WTC11 (cell line): Measurements from ENCODE around the gene LMF2. TPM values are rescaled to one million over a fixed set of nuclear protein-coding genes. Genes with fewer than 3 reads are reported as not detected.

Experiments used
- ATAC-seq: fragments of 200-7000 bp; cut with Tn5 transposase; 2 replicates; pipeline ENCODE4 v1.10.0; 2021; ENCODE audit warnings: mild to moderate bottlenecking, moderate library complexity
- CTCF ChIA-PET: fragments of 300-600 bp; sonication (Branson Sonifier 250); formaldehyde crosslinking; loops from one replicate; lab custom pipeline; 2021; ENCODE audit warnings: antibody characterized with exemption; lab: Charles Lee
- POLR2A ChIA-PET: fragments of 350-600 bp; sonication (Branson Sonifier 250); formaldehyde crosslinking; loops from one replicate; lab custom pipeline; 2021; ENCODE audit warnings: antibody characterized with exemption; lab: Charles Lee
- DNase-seq: peaks from one replicate; pipeline ENCODE4 v3.0.0; 2021; ENCODE audit warnings: low spot score
- H3K27ac Mint-ChIP-seq: 2 replicates; pipeline ENCODE4 v1.8.0; 2021; ENCODE audit warnings: mixed read lengths
- H3K27me3 Mint-ChIP-seq: 2 replicates; pipeline ENCODE4 v1.8.0; 2021; ENCODE audit warnings: low read depth, mild to moderate bottlenecking, moderate library complexity, mixed read lengths
- H3K36me3 Mint-ChIP-seq: 2 replicates; pipeline ENCODE4 v1.8.0; 2021; ENCODE audit warnings: mixed read lengths
- H3K4me1 Mint-ChIP-seq: 2 replicates; pipeline ENCODE4 v1.8.0; 2022; ENCODE audit warnings: mixed read lengths
- H3K4me3 Mint-ChIP-seq: 2 replicates; pipeline ENCODE4 v1.8.0; 2021; ENCODE audit warnings: mild to moderate bottlenecking, moderate library complexity, mixed read lengths
- H3K9me3 Mint-ChIP-seq: 2 replicates; pipeline ENCODE4 v1.8.0; 2021; ENCODE audit warnings: mixed read lengths
- ATF6 ChIP-seq: sonication (generic); formaldehyde crosslinking; IDR thresholded peaks from 2 replicates; pipeline ENCODE4 v1.8.1; 2023; ENCODE audit warnings: mild to moderate bottlenecking, missing genetic modification reagents
- CREB1 ChIP-seq: sonication (generic); formaldehyde crosslinking; IDR thresholded peaks from 2 replicates; pipeline ENCODE4 v1.8.0; 2023; ENCODE audit warnings: mild to moderate bottlenecking, missing genetic modification reagents
- FOXP4 ChIP-seq: sonication (generic); formaldehyde crosslinking; IDR thresholded peaks from 2 replicates; pipeline ENCODE4 v1.8.0; 2022; ENCODE audit warnings: mild to moderate bottlenecking, missing genetic modification reagents
- IRF1 ChIP-seq: sonication (generic); formaldehyde crosslinking; IDR thresholded peaks from 2 replicates; pipeline ENCODE4 v1.8.0; 2023; ENCODE audit warnings: missing genetic modification reagents
- JUN ChIP-seq: sonication (generic); formaldehyde crosslinking; IDR thresholded peaks from 2 replicates; pipeline ENCODE4 v1.8.0; 2023; ENCODE audit warnings: mild to moderate bottlenecking, missing genetic modification reagents
- NFE2L1 ChIP-seq: sonication (generic); formaldehyde crosslinking; IDR thresholded peaks from 2 replicates; pipeline ENCODE4 v1.8.1; 2023; ENCODE audit warnings: missing genetic modification reagents
- PREB ChIP-seq: sonication (generic); formaldehyde crosslinking; IDR thresholded peaks from 2 replicates; pipeline ENCODE4 v1.8.1; 2022; ENCODE audit warnings: mild to moderate bottlenecking, missing genetic modification reagents, moderate library complexity, borderline replicate concordance
- RORB ChIP-seq: fragments of 250-450 bp; sonication (Bioruptor Pico); IDR thresholded peaks from 2 replicates; pipeline ENCODE4 v1.9.0; 2021; ENCODE audit warnings: mild to moderate bottlenecking
- SMAD3 ChIP-seq: sonication (generic); formaldehyde crosslinking; IDR thresholded peaks from 2 replicates; pipeline ENCODE4 v1.8.0; 2022; ENCODE audit warnings: missing genetic modification reagents, mild to moderate bottlenecking, borderline replicate concordance
- ZNF138 ChIP-seq: sonication (generic); formaldehyde crosslinking; conservative IDR thresholded peaks from 2 replicates; pipeline ENCODE4 v1.8.1; 2022; ENCODE audit warnings: mild to moderate bottlenecking, moderate library complexity, missing genetic modification reagents
- ZNF532 ChIP-seq: fragments of 250-450 bp; sonication (Bioruptor Pico); IDR thresholded peaks from 2 replicates; pipeline ENCODE4 v1.9.0; 2021; ENCODE audit warnings: mild to moderate bottlenecking, borderline replicate concordance
- total RNA-seq: library from RNA; stranded (reverse); gene quantifications from 3 replicates; pipeline ENCODE4 v1.2.3, GENCODE V29; 2021
- TF ChIP-seq, protein P1 (sequence below): sonication (generic); formaldehyde crosslinking; IDR thresholded peaks from 2 replicates; pipeline ENCODE4 v1.8.1; 2022; ENCODE audit warnings: missing genetic modification reagents, borderline replicate concordance

Gene LMF2
- total RNA-seq, 1 experiment from 2014 or later, result 43.7 TPM

DNA sequence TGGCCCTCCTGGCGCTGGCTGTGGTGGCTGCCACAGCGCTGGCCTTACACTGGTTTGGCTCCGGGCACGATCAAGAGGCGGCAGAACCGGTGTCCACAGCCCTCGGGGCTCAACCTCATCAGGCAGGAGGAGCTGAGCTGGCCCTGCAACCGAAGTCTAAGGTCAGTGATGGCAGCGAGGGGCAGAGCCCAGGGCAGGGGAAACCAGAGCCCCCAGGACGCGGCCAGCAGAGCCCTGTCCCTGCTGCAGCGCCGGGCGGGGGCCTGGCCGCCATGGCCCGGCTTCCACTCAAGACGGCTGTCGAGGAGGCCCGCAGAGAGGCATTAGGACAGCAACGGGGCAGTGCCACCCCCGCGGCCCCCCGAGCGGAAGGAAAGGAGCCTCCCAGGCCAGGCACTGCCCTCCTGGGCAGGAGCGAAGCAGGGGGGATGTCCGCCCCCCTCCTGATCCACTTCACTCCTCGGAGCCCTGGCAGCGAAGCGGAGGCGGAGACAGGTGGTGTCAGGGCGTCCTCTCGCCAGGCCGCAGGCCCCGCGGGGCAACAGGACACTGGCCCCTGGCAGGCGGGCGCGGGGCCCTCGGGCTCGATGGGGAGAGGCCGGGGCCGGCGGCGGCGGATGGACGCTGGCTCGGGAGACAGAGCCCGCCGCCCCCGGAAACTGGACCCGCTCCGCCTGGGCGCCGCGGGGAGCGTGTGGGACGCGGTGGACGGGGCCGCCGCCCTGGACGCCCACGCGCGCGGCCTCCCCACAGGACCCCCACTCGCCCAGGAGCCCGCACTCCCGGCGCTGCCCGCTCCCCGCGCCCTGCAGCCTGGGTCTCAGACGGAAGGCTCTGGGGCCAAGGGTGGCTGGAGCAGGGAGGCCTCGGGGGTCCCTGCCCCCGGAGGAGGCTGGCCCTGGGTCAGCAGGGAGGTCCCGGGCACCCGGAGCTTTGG lies 39.1 kb upstream of the LMF2 start:
- no peak for DNase-seq
- POLR2A ChIA-PET, result no interaction called here

More for the DNA sequence above, 39.1 kb upstream of the LMF2 start:
- Mint-ChIP-seq H3K27me3 (peaks cover 11% of the 10 kb centered on the region), H3K4me1 (no peaks in the 10 kb centered on the region), H3K27ac (no peak overlapping the region), H3K4me3 (no peak overlapping the region), H3K9me3 (no peaks in the 10 kb centered on the region), H3K36me3 (no peaks in the 10 kb centered on the region)
- CTCF ChIA-PET, result interaction anchor here (1.0 to 2.5 kb wide), 5 partner anchors 16 to 75 kb away, joined by 3 to 23 read pairs (median 7); partner anchors contain the start of genes SCO2 and SYCE3
- no peak for TF ChIP-seq ZNF532
- no peak for TF ChIP-seq RORB (CRISPR knock-in tag)
- TF ChIP-seq CREB1, result no peak
- TF ChIP-seq SMAD3 (CRISPR knock-in tag), result no peak
- no peak for TF ChIP-seq FOXP4 (CRISPR knock-in tag)
- TF ChIP-seq IRF1 (CRISPR knock-in tag), result no peak
- no peak for TF ChIP-seq NFE2L1 (CRISPR knock-in tag)
- no peak for TF ChIP-seq JUN (CRISPR knock-in tag)
- no peak for TF ChIP-seq ATF6
- TF ChIP-seq PREB (CRISPR knock-in tag), result no peak
- TF ChIP-seq ZNF138, result no peak
- TF ChIP-seq, protein P1, sequence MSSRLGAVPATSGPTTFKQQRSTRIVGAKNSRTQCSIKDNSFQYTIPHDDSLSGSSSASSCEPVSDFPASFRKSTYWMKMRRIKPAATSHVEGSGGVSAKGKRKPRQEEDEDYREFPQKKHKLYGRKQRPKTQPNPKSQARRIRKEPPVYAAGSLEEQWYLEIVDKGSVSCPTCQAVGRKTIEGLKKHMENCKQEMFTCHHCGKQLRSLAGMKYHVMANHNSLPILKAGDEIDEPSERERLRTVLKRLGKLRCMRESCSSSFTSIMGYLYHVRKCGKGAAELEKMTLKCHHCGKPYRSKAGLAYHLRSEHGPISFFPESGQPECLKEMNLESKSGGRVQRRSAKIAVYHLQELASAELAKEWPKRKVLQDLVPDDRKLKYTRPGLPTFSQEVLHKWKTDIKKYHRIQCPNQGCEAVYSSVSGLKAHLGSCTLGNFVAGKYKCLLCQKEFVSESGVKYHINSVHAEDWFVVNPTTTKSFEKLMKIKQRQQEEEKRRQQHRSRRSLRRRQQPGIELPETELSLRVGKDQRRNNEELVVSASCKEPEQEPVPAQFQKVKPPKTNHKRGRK, result no peak
- no peak for ATAC-seq
